ENCODE data around the gene PDK2.

The PDK2 gene

GRCh38 chr17:50094753-50095619, at the start of gene PDK2:
Gene PDK2, plus strand, starts transcription at chr17:50095351. Its CDS starts 85 bp downstream, at chr17:50095436.
- no peak for TF ChIP-seq CTCF (IDR thresholded peaks at IDR 0.05; ENCODE audit: low read depth, low read length, missing control alignments)
- DNase-seq (ENCODE audit: low read depth) = peak; percentile 86
- H3K4me3 ChIP-seq (ENCODE audit: low read depth, low read length) = peak within 1 kb of the TSS; percentile 83

GRCh38 chr17:50046179-50046578, 49.0 kb upstream of the PDK2 start:
- no peak overlapping the region for H3K4me3 ChIP-seq (ENCODE audit: low read depth, low read length)
- TF ChIP-seq CTCF (IDR thresholded peaks at IDR 0.05; ENCODE audit: low read depth, low read length, missing control alignments) = no peak
- DNase-seq (ENCODE audit: low read depth) = no peak

GRCh38 chr17:50046667-50047066, 48.5 kb upstream of the PDK2 start:
- DNase-seq (ENCODE audit: low read depth) = no peak
- H3K4me3 ChIP-seq (ENCODE audit: low read depth, low read length) = no peak overlapping the region
- no peak for TF ChIP-seq CTCF (IDR thresholded peaks at IDR 0.05; ENCODE audit: low read depth, low read length, missing control alignments)

GRCh38 chr17:50047083-50047482, 48.1 kb upstream of the PDK2 start:
- TF ChIP-seq CTCF (IDR thresholded peaks at IDR 0.05; ENCODE audit: low read depth, low read length, missing control alignments) = no peak
- H3K4me3 ChIP-seq (ENCODE audit: low read depth, low read length) = no peak overlapping the region
- no peak for DNase-seq (ENCODE audit: low read depth)

- no peak for TF ChIP-seq CTCF (IDR thresholded peaks at IDR 0.05; ENCODE audit: low read depth, low read length, missing control alignments)
- DNase-seq (ENCODE audit: low read depth) = no peak
- H3K4me3 ChIP-seq (ENCODE audit: low read depth, low read length) = no peak overlapping the region
Measured at GRCh38 chr17:50047488-50048126, 47.5 kb upstream of the PDK2 start.

- no peak for TF ChIP-seq CTCF (IDR thresholded peaks at IDR 0.05; ENCODE audit: low read depth, low read length, missing control alignments)
- H3K4me3 ChIP-seq (ENCODE audit: low read depth, low read length) = no peak overlapping the region
Measured at GRCh38 chr17:50048146-50048720, 46.9 kb upstream of the PDK2 start.

More at GRCh38 chr17:50048146-50048720, 46.9 kb upstream of the PDK2 start:
- no peak for DNase-seq (ENCODE audit: low read depth)

All from GM12864 (cell line).